ENCODE data around the gene UBE3C. TPM values are rescaled to one million over a fixed set of nuclear protein-coding genes. Genes with fewer than 3 reads are reported as not detected.

Gene UBE3C
- total and polyA plus RNA-seq, 2 experiments from 2014 or later = 30.8 to 92.7 TPM

DNA sequence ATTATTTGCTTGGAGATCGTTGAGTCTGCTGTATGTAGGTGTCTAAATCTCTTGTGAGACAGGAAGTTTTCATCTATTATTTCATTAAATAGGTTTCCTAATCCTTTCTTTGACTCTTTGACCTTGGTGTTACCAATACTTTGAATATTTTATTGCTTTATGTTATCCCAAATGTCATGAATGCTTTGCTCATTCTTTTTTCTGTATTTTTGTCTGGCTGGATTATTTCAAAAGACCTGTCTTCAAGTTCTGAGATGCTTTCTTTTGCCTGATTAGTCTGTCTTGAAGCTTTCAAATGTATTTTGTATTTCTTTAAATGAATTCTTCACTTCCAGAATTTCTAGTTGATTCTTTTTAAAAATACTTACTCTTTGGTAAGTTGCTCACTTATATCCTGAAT lies 27.3 kb downstream of the UBE3C start:
- H3K9me3 ChIP-seq (ENCODE audit: low read depth) = no peaks in the 10 kb centered on the region
- H3K27me3 ChIP-seq (replicated peaks; ENCODE audit: insufficient read depth) = no peaks in the 10 kb centered on the region
- in situ Hi-C loops (cut with MboI) = no loop called here
- no peak overlapping the region for H2AFZ ChIP-seq
- no peak overlapping the region for H3K4me2 ChIP-seq (ENCODE audit: unreplicated experiment)
- 0 out of 2 replicates have a peak, but pooled peaks cover 7% of the 10 kb centered on the region for H3F3A ChIP-seq (ENCODE audit: insufficient read depth)
- peaks cover 100% of the 10 kb centered on the region for H3K79me2 ChIP-seq (ENCODE audit: insufficient read depth)
- peaks cover 17% of the 10 kb centered on the region for H3K36me3 ChIP-seq (ENCODE audit: low read depth)
- H3K4me3 ChIP-seq = no peak overlapping the region
- DNase-seq = no peak
- no peaks in the 10 kb centered on the region for H3K4me1 ChIP-seq (ENCODE audit: insufficient read depth)
- peaks cover 5% of the 10 kb centered on the region; the same call in 1 of the 2 replicates for H4K20me1 ChIP-seq (ENCODE audit: insufficient read depth)
- H3K27ac ChIP-seq = no peak overlapping the region
- H3K9me2 ChIP-seq (ENCODE audit: insufficient read depth) = no peaks in the 10 kb centered on the region
- TF ChIP-seq EZH2phosphoT487 (IDR thresholded peaks at IDR 0.05; ENCODE audit: insufficient read depth, low read depth) = no peak
- no peak overlapping the region for H3K9ac ChIP-seq
- 94 to 97% methylated on average over 1 of the region's 1 CpG for WGBS, 2 experiments (ENCODE audit: low coverage in 1 of 2, low lambda C conversion rate in 2 of 2, missing lambda C conversion rate in 2 of 2)

DNA sequence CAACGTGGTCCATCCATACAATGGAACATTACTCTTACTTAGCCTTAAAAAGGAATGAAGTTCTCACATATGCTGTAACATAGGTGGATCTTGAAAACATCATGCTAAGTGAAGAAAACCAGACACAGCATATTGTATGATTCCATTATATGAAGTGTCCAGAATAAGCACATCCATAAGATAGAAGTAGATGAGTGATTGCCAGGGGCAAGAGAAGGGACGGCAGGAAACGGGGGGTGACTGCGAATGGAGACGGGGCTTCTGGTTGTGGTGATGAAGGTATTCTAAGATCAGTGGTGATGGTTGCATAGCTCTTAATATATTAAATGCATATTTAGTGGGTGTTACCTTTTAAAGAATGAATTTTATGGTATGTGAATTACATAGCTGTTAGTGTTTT lies 29.8 kb downstream of the UBE3C start:
- DNase-seq = no peak
- H3K36me3 ChIP-seq (ENCODE audit: low read depth) = peaks cover 27% of the 10 kb centered on the region
- peaks cover 5% of the 10 kb centered on the region; the same call in 1 of the 2 replicates for H4K20me1 ChIP-seq (ENCODE audit: insufficient read depth)
- WGBS, 2 experiments (ENCODE audit: low coverage in 1 of 2, low lambda C conversion rate in 2 of 2, missing lambda C conversion rate in 2 of 2) = 78 to 82% methylated on average over 5 of the region's 5 CpGs
- no peaks in the 10 kb centered on the region for H3K4me1 ChIP-seq (ENCODE audit: insufficient read depth)
- no peaks in the 10 kb centered on the region for H3K27me3 ChIP-seq (replicated peaks; ENCODE audit: insufficient read depth)
- in situ Hi-C loops (cut with MboI) = no loop called here
- no peaks in the 10 kb centered on the region for H3K9me2 ChIP-seq (ENCODE audit: insufficient read depth)
- H3K4me2 ChIP-seq (ENCODE audit: unreplicated experiment) = no peak overlapping the region
- no peak overlapping the region for H3K27ac ChIP-seq
- H3K4me3 ChIP-seq = no peak overlapping the region
- H2AFZ ChIP-seq = no peak overlapping the region
- TF ChIP-seq EZH2phosphoT487 (IDR thresholded peaks at IDR 0.05; ENCODE audit: insufficient read depth, low read depth) = no peak
- 0 out of 2 replicates have a peak, but pooled peaks cover 7% of the 10 kb centered on the region for H3F3A ChIP-seq (ENCODE audit: insufficient read depth)
- H3K79me2 ChIP-seq (ENCODE audit: insufficient read depth) = peaks cover 98% of the 10 kb centered on the region
- no peak overlapping the region for H3K9ac ChIP-seq
- no peaks in the 10 kb centered on the region for H3K9me3 ChIP-seq (ENCODE audit: low read depth)

DNA sequence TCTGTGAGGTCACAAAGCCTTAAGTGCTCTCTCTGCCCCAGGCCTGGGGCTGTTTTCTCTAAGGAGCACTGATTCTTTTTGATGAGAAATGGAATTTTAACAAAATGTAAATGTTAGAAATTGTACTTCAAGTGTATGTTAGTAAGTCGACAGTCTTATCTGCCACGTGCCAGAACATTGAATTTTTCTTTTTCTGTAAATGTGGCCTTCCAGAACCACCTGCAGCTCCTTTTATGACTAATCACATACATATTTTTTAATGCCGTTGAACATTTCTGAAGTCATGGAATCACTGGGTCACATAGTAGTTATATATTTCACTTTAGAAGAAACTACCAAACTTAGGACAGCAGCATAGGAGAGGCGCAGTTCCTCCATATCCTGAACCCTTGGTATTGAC lies 38.0 kb downstream of the UBE3C start:
- Histone ChIP-seq H3K36me3 (ENCODE audit: low read depth) (peaks cover 61% of the 10 kb centered on the region), H3F3A (ENCODE audit: insufficient read depth) (no peaks in the 10 kb centered on the region), H3K9me2 (ENCODE audit: insufficient read depth) (no peaks in the 10 kb centered on the region), H3K4me2 (ENCODE audit: unreplicated experiment) (no peak overlapping the region), H3K4me1 (ENCODE audit: insufficient read depth) (no peaks in the 10 kb centered on the region), H3K79me2 (ENCODE audit: insufficient read depth) (peaks cover 59% of the 10 kb centered on the region), H3K27ac (no peak overlapping the region), H3K9me3 (ENCODE audit: low read depth) (no peaks in the 10 kb centered on the region), H4K20me1 (ENCODE audit: insufficient read depth) (no peaks in the 10 kb centered on the region), H2AFZ (no peak overlapping the region), H3K4me3 (no peak overlapping the region), H3K9ac (no peak overlapping the region), H3K27me3 (replicated peaks; ENCODE audit: insufficient read depth) (no peaks in the 10 kb centered on the region)
- DNase-seq = no peak
- TF ChIP-seq EZH2 (IDR thresholded peaks at IDR 0.05; ENCODE audit: insufficient read depth, poor library complexity, severe bottlenecking) (no peak), EZH2phosphoT487 (IDR thresholded peaks at IDR 0.05; ENCODE audit: insufficient read depth, low read depth) (no peak)
- 96 to 98% methylated on average over 4 of the region's 4 CpGs for WGBS, 2 experiments (ENCODE audit: low coverage in 1 of 2, low lambda C conversion rate in 2 of 2, missing lambda C conversion rate in 2 of 2)
- in situ Hi-C loops (cut with MboI) = no loop called here

DNA sequence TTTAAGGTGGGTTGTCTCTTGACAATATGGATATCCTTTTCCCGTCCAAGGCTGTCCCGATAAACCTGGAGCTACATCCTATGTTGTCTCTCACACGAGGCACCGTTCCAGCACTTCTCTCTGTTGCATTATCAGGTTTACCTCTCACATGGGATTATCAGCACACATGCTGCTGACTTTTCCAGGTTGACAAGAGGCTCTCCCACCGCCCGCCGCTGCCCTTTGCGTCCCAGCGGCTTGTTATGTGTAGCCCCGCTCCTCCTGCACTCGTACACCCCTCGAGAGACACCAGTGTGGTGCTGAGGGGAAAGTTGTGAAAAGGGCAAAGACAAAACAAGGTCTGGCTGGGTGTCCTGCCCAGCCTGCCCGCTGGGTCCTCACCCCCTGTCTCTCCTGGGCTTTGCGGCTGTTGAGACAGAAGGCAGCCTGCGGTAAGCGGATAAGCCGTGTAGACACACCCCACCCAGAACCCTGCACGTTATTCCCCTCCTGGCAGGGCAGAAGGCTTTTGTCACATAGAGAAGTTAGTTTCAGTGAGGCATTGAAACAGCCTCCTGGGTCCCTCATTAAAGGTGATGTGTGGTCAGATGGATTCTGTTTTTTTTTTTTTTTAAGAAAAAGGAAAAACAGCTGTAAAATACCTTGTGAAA lies 38.7 kb downstream of the UBE3C start:
- peaks cover 68% of the 10 kb centered on the region for H3K36me3 ChIP-seq (ENCODE audit: low read depth)

More for the DNA sequence above, 38.7 kb downstream of the UBE3C start:
- WGBS, 2 experiments (ENCODE audit: low coverage in 1 of 2, low lambda C conversion rate in 2 of 2, missing lambda C conversion rate in 2 of 2) = 82 to 86% methylated on average over 18 of the region's 18 CpGs
- in situ Hi-C loops (cut with MboI) = no loop called here
- no peaks in the 10 kb centered on the region for H3F3A ChIP-seq (ENCODE audit: insufficient read depth)
- H3K27ac ChIP-seq = no peak overlapping the region
- no peaks in the 10 kb centered on the region for H3K9me3 ChIP-seq (ENCODE audit: low read depth)
- H3K4me1 ChIP-seq (ENCODE audit: insufficient read depth) = no peaks in the 10 kb centered on the region
- H3K9ac ChIP-seq = no peak overlapping the region
- no peak overlapping the region for H3K4me2 ChIP-seq (ENCODE audit: unreplicated experiment)
- H3K27me3 ChIP-seq (replicated peaks; ENCODE audit: insufficient read depth) = no peaks in the 10 kb centered on the region
- H3K9me2 ChIP-seq (ENCODE audit: insufficient read depth) = no peaks in the 10 kb centered on the region
- H2AFZ ChIP-seq = no peak overlapping the region
- TF ChIP-seq EZH2 (IDR thresholded peaks at IDR 0.05; ENCODE audit: insufficient read depth, poor library complexity, severe bottlenecking) (no peak), EZH2phosphoT487 (IDR thresholded peaks at IDR 0.05; ENCODE audit: insufficient read depth, low read depth) (no peak)
- no peak for DNase-seq
- H3K79me2 ChIP-seq (ENCODE audit: insufficient read depth) = peaks cover 53% of the 10 kb centered on the region
- no peaks in the 10 kb centered on the region for H4K20me1 ChIP-seq (ENCODE audit: insufficient read depth)
- H3K4me3 ChIP-seq = no peak overlapping the region
